MCF 10A (cell line): ENCODE data around the gene STRIT1. TPM values are rescaled to one million over a fixed set of nuclear protein-coding genes. Genes with fewer than 3 reads are reported as not detected.

Source experiments
- BruUV-seq: library from RNA; stranded (reverse); fragments of 400-500 nt; replicated peaks from 2 replicates; lab custom pipeline; 2021; lab: Mats Ljungman, UMichigan
- CTCF ChIA-PET: fragments of 300-600 bp; sonication (Branson Sonifier 250); formaldehyde crosslinking; extraction: SDS; loops from one replicate; lab custom pipeline; 2021; ENCODE audit warnings: antibody characterized with exemption, inconsistent platforms; lab: Yijun Ruan, JAX
- POLR2A ChIA-PET: fragments of 300-600, 350-650 bp; sonication (Branson Sonifier 250); formaldehyde crosslinking; extraction: SDS; loops from one replicate; lab custom pipeline; 2020; ENCODE audit warnings: antibody characterized with exemption, inconsistent platforms; lab: Yijun Ruan, JAX
- DNase-seq: peaks from one replicate; pipeline ENCODE4 v3.0.0-alpha.2; 2018; ENCODE audit not compliant: unreplicated experiment
- H3K27ac Mint-ChIP-seq: one replicate; pipeline ENCODE4 v1.8.0; 2022; ENCODE audit warnings: mild to moderate bottlenecking, low read depth, mixed read lengths; ENCODE audit not compliant: unreplicated experiment
- H3K27me3 Mint-ChIP-seq: one replicate; pipeline ENCODE4 v1.8.0; 2022; ENCODE audit warnings: mixed read lengths; ENCODE audit not compliant: insufficient read depth, unreplicated experiment
- H3K36me3 Mint-ChIP-seq: one replicate; pipeline ENCODE4 v1.8.0; 2022; ENCODE audit warnings: mild to moderate bottlenecking, moderate library complexity, mixed read lengths; ENCODE audit not compliant: insufficient read depth, unreplicated experiment
- H3K4me1 Mint-ChIP-seq: one replicate; pipeline ENCODE4 v1.8.0; 2022; ENCODE audit warnings: mixed read lengths; ENCODE audit not compliant: insufficient read depth, unreplicated experiment
- H3K4me3 Mint-ChIP-seq: one replicate; pipeline ENCODE4 v1.8.0; 2022; ENCODE audit warnings: mild to moderate bottlenecking, moderate library complexity, mixed read lengths; ENCODE audit not compliant: unreplicated experiment
- H3K9me3 Mint-ChIP-seq: one replicate; pipeline ENCODE4 v1.8.0; 2022; ENCODE audit warnings: mixed read lengths; ENCODE audit not compliant: unreplicated experiment
- CTCF ChIP-seq: fragments of 200-600 bp; IDR thresholded peaks from one replicate; pipeline ENCODE4 v1.8.0; 2022; ENCODE audit warnings: antibody characterized with exemption, mild to moderate bottlenecking; ENCODE audit not compliant: unreplicated experiment
- intact Hi-C: fragments of 100-400 bp; cut with micrococcal nuclease; formaldehyde crosslinking; loops from 2 replicates; pipeline ENCODE4 v1.14.1; 2022
- total RNA-seq: library from RNA; stranded (reverse); gene quantifications from 2 replicates; pipeline ENCODE4 v1.2.3, GENCODE V29; 2022

STRIT1 gene
- total RNA-seq, 1 experiment from 2014 or later: not detected

DNA sequence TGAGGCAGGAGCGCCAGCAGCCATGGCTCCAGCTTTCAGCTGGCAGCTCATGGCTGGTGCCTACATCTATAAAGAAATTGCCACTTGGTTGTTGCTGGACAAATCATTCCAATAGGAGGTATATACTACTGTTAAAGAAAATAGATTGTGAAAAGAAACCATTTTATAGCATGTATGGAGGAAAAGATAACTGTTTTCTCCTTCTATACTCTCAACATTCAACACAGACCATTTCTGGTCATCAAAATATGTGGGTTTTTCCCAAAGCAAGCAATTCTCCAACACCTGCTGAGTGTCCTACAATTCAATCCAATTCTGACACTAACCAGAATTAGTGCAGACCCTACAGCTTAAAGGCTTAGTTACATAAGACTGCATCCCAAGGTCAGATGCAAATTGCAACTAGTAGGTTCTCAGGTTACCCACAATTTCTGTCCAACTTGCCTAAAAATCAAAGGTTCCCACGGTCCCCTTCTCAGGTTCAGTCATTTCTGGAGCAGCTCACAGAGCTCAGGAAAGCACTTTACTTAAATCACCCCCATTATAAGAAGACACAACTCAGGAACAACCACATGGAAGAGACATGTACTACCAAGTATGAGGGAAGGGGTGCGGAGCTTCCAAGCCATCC lies 42.4 kb upstream of the STRIT1 start:
- no peaks in the 10 kb centered on the region for H3K9me3 Mint-ChIP-seq
- no peak for TF ChIP-seq CTCF
- H3K4me1 Mint-ChIP-seq: no peaks in the 10 kb centered on the region
- BruUV-seq: no TSS peak
- H3K27me3 Mint-ChIP-seq: no peaks in the 10 kb centered on the region
- H3K36me3 Mint-ChIP-seq: no peaks in the 10 kb centered on the region
- intact Hi-C loops: no loop called here
- no peak overlapping the region for H3K27ac Mint-ChIP-seq
- ChIA-PET CTCF (interaction anchor here (0.9 to 1.6 kb wide), 4 partner anchors 10 to 366 kb away, joined by 3 to 13 read pairs (median 4); no protein-coding TSS in a partner anchor), POLR2A (no interaction called here)
- no peak overlapping the region for H3K4me3 Mint-ChIP-seq
- no peak for DNase-seq

DNA sequence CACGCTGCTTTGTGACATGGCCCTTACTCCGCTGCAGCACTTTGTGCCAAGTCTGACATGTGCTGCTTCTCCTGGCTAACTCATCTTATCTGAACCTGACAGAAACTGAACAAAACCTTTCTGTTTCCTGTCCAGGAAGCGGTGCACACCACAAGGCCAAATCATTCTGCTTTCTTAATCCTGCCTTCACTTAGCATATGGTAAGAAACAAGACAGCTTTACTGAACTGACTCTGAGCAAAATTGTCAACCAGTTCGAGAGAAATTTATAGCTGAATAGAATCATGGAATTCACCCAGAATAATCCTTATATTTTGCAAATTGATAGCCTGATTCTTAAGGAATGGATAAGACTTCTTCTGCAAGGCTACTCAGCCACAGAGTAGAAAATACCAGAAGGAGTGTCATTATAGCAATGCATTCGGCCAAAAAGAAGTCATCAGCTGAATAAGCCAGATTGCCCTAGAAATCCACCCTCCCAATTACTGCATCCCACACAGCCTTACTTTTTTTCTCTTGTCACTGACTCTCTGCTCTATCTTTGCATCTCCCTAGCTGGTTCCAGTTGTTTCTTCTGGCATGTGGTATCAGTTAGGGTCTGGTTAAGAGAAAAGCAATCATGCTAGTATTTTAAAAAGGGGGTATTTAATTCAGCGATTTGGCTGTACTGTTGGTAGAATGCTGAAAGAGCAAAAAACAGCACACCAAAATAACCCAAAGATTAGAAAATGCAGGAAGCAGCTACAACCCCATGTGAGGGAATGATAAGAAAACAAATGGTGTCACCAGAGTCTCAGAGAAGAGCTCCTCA lies 41.6 kb upstream of the STRIT1 start:
- POLR2A ChIA-PET: no interaction called here
- BruUV-seq: no TSS peak
- H3K4me1 Mint-ChIP-seq: no peaks in the 10 kb centered on the region

DNA sequence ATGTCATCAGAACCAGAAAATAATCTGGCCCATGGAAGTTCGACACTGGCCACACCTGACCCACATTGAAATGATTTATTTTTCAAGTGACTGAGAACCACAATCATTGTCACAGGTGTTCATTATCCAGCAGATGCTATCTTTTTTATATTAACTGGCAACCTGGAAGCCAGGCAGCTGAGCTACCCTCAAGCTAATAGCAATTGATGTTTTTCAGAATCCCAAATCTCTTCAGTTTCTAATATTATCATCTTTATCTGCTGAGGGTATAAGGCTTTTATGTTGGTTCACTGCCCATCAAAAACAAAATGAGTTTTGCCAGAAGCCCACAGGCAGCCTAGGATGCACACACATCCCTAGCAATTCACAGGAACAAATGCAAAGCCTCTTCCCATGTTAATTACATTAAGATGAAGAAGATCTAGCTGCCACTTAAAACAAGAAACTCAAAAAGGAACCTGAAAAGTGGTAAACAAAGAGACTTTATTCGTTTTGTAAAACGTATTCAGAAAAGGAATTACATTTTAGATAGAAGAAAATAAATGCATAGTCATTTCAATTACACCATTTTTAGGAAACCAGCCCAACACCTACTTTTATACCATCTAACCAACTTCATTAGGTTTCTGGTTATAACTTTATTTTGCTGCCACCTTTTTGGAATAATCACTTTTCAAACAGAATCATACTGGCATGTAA lies 40.9 kb upstream of the STRIT1 start:
- Mint-ChIP-seq H3K27me3 (no peaks in the 10 kb centered on the region), H3K4me3 (no peak overlapping the region), H3K27ac (no peak overlapping the region), H3K9me3 (no peaks in the 10 kb centered on the region), H3K4me1 (no peaks in the 10 kb centered on the region), H3K36me3 (no peaks in the 10 kb centered on the region)
- no TSS peak for BruUV-seq
- DNase-seq: no peak
- no peak for TF ChIP-seq CTCF
- POLR2A ChIA-PET: no interaction called here
- CTCF ChIA-PET: interaction anchor here (0.9 to 1.8 kb wide), 5 partner anchors 8 to 368 kb away, joined by 4 to 7 read pairs (median 5); no protein-coding TSS in a partner anchor
- intact Hi-C loops: no loop called here

More for the DNA sequence above, 41.6 kb upstream of the STRIT1 start:
- DNase-seq: no peak
- intact Hi-C loops: no loop called here
- Mint-ChIP-seq H3K27me3 (no peaks in the 10 kb centered on the region), H3K4me3 (no peak overlapping the region), H3K27ac (no peak overlapping the region), H3K9me3 (no peaks in the 10 kb centered on the region), H3K36me3 (no peaks in the 10 kb centered on the region)
- TF ChIP-seq CTCF: no peak
- CTCF ChIA-PET: interaction anchor here (0.9 to 1.6 kb wide), 4 partner anchors 10 to 367 kb away, joined by 3 to 13 read pairs (median 4); no protein-coding TSS in a partner anchor

- TF ChIP-seq CTCF: no peak
- Mint-ChIP-seq H3K27ac (no peak overlapping the region), H3K4me1 (no peaks in the 10 kb centered on the region), H3K4me3 (no peak overlapping the region), H3K9me3 (no peaks in the 10 kb centered on the region), H3K36me3 (no peaks in the 10 kb centered on the region), H3K27me3 (no peaks in the 10 kb centered on the region)
- POLR2A ChIA-PET: no interaction called here
- intact Hi-C loops: no loop called here
- no peak for DNase-seq
- no TSS peak for BruUV-seq
- CTCF ChIA-PET: interaction anchor here (0.6 to 1.8 kb wide), 4 partner anchors 9 to 369 kb away, joined by 3 to 6 read pairs (median 4); no protein-coding TSS in a partner anchor
Measured at GRCh38 chr3:155332716-155333115, 39.2 kb upstream of the STRIT1 start.
